Lower lobe of right lung (tissue), 2 donors: Measurements from ENCODE around the gene REEP3. TPM values are rescaled to one million over a fixed set of nuclear protein-coding genes. Genes with fewer than 3 reads are reported as not detected.
"Not testable (repeated sequence)": the region's sequence is repeated elsewhere in the genome, so short reads cannot be mapped to it uniquely, and the experiment has no call there.

Experiments
- ATAC-seq, 2 donors: fragments of 200-7000 bp; cut with Tn5 transposase; one replicate each; pipeline ENCODE4 v1.9.1; 2020 to 2022; ENCODE audit warnings: mild to moderate bottlenecking in 2 of 2, moderate library complexity in 2 of 2
- DNase-seq: peaks from one replicate; pipeline ENCODE4 v3.0.0-alpha.2; 2020
- H3K27ac ChIP-seq: fragments of 200-600 bp; one replicate; pipeline ENCODE4 v1.8.0; 2022
- H3K27me3 ChIP-seq: fragments of 200-600 bp; one replicate; pipeline ENCODE4 v1.8.0; 2022; ENCODE audit warnings: low read depth
- H3K36me3 ChIP-seq: fragments of 200-600 bp; one replicate; pipeline ENCODE4 v1.8.0; 2022; ENCODE audit warnings: mild to moderate bottlenecking
- H3K4me1 ChIP-seq: fragments of 200-600 bp; one replicate; pipeline ENCODE4 v1.8.0; 2022
- H3K4me3 ChIP-seq: fragments of 200-600 bp; one replicate; pipeline ENCODE4 v1.8.0; 2022; ENCODE audit warnings: mild to moderate bottlenecking
- H3K9me3 ChIP-seq: fragments of 200-600 bp; one replicate; pipeline ENCODE4 v1.8.0; 2022
- intact Hi-C: fragments of 100-400 bp; cut with DNase I; formaldehyde crosslinking; loops from one replicate; pipeline ENCODE4 v1.11.0; 2022
- total RNA-seq: library from RNA; stranded (reverse); fragmentation: NEBNext Ultra II Directional; extraction: Animal tissue kit (Norgen Biotek cat#: 25700); gene quantifications from one replicate; pipeline ENCODE4 v1.2.1, GENCODE V29; 2021
- TF ChIP-seq, protein P1 (sequence below): fragments of 200-600 bp; IDR thresholded peaks from one replicate; pipeline ENCODE4 v1.8.0; 2022; ENCODE audit warnings: antibody characterized with exemption, mild to moderate bottlenecking
- donor health status: DM: no; HTN: yes; CAD: no; lungs with severe emphysema.

Gene REEP3
- total RNA-seq, 1 donor from 2014 or later: 50.9 TPM

GRCh38 chr10:63481815-63482421, 39.3 kb upstream of the REEP3 start:
- TF ChIP-seq, protein P1, sequence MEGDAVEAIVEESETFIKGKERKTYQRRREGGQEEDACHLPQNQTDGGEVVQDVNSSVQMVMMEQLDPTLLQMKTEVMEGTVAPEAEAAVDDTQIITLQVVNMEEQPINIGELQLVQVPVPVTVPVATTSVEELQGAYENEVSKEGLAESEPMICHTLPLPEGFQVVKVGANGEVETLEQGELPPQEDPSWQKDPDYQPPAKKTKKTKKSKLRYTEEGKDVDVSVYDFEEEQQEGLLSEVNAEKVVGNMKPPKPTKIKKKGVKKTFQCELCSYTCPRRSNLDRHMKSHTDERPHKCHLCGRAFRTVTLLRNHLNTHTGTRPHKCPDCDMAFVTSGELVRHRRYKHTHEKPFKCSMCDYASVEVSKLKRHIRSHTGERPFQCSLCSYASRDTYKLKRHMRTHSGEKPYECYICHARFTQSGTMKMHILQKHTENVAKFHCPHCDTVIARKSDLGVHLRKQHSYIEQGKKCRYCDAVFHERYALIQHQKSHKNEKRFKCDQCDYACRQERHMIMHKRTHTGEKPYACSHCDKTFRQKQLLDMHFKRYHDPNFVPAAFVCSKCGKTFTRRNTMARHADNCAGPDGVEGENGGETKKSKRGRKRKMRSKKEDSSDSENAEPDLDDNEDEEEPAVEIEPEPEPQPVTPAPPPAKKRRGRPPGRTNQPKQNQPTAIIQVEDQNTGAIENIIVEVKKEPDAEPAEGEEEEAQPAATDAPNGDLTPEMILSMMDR: no peak
- no peaks in the 10 kb centered on the region for H3K27me3 ChIP-seq
- H3K4me1 ChIP-seq: peaks cover 25% of the 10 kb centered on the region
- peak overlapping the region; percentile 1 for H3K4me3 ChIP-seq
- DNase-seq (no peak), ATAC-seq (peak; percentile 90)
- H3K36me3 ChIP-seq: no peaks in the 10 kb centered on the region
- peak overlapping the region; percentile 47 for H3K27ac ChIP-seq
- H3K9me3 ChIP-seq: no peaks in the 10 kb centered on the region
- intact Hi-C loops: no loop called here

GRCh38 chr10:63483983-63484382, 37.2 kb upstream of the REEP3 start:
- intact Hi-C loops: no loop called here
- H3K27ac ChIP-seq: no peak overlapping the region
- no peak overlapping the region for H3K4me3 ChIP-seq
- no peak for DNase-seq
- H3K4me1 ChIP-seq: peaks cover 20% of the 10 kb centered on the region
- no peak for ATAC-seq
- no peaks in the 10 kb centered on the region for H3K9me3 ChIP-seq
- H3K36me3 ChIP-seq: no peaks in the 10 kb centered on the region
- H3K27me3 ChIP-seq: no peaks in the 10 kb centered on the region
- TF ChIP-seq, protein P1: no peak

DNA sequence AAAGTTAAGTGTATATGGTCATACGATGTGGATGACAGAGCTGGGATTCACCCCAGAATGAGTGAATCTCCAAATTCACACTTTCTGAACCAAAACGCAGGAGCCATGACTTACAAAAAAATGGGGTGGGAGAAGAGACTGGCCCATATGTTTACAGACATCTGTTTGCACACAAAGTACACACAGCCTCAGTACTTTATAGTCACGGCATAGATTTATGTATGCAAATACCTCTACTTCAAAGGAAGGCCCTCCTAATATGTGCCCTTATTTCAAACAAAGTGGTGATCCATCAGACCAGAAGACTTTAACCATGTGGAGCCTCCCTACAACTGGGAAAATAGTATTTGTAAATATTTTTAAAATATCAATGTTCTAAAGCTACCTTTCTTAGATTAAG, 33.2 kb upstream of the REEP3 start:
- peaks cover 31% of the 10 kb centered on the region for H3K4me1 ChIP-seq
- TF ChIP-seq, protein P1: no peak
- no peak overlapping the region for H3K4me3 ChIP-seq
- H3K27ac ChIP-seq: no peak overlapping the region
- no peak for ATAC-seq
- intact Hi-C loops: no loop called here
- H3K27me3 ChIP-seq: no peaks in the 10 kb centered on the region
- no peak for DNase-seq
- no peaks in the 10 kb centered on the region for H3K36me3 ChIP-seq
- no peaks in the 10 kb centered on the region for H3K9me3 ChIP-seq

GRCh38 chr10:63489838-63490237, 31.4 kb upstream of the REEP3 start:
- no peak overlapping the region for H3K27ac ChIP-seq
- peaks cover 31% of the 10 kb centered on the region for H3K4me1 ChIP-seq
- H3K9me3 ChIP-seq: no peaks in the 10 kb centered on the region
- H3K4me3 ChIP-seq: no peak overlapping the region
- H3K27me3 ChIP-seq: no peaks in the 10 kb centered on the region
- no peak for DNase-seq
- intact Hi-C loops: no loop called here
- ATAC-seq: no peak
- no peaks in the 10 kb centered on the region for H3K36me3 ChIP-seq
- TF ChIP-seq, protein P1: no peak

- peaks cover 25% of the 10 kb centered on the region for H3K4me1 ChIP-seq
- no peak overlapping the region for H3K4me3 ChIP-seq
- ATAC-seq (peak; percentile 87 to 92), DNase-seq (no peak)
- peak overlapping the region; percentile 66 for H3K27ac ChIP-seq
- no peaks in the 10 kb centered on the region for H3K9me3 ChIP-seq
- TF ChIP-seq, protein P1: no peak
- no peaks in the 10 kb centered on the region for H3K36me3 ChIP-seq
- no peaks in the 10 kb centered on the region for H3K27me3 ChIP-seq
- intact Hi-C loops: no loop called here
Measured at GRCh38 chr10:63491588-63492316, 29.4 kb upstream of the REEP3 start.

DNA sequence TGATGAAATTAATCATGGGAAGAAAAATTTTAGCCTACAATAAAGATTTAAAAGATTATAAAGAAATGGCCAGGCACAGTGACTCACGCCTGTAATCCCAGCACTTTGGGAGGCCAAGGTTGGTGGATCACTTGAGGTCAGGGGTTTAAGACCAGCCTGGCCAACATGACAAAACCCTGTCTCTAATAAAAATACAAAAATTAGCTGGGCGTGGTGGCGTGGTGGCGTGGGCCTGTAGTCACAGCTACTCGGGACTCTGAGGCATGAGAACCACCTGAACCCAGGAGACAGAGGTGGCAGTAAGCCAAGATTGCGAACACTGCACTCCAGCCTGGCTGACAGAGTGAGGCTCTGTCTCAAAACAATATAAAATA, 28.9 kb upstream of the REEP3 start:
- peaks cover 22% of the 10 kb centered on the region for H3K4me1 ChIP-seq
- peak in 1 of 2 donors; percentile 39 for ATAC-seq
- H3K27me3 ChIP-seq, intact Hi-C loops, H3K4me3 ChIP-seq, DNase-seq, H3K27ac ChIP-seq, H3K36me3 ChIP-seq, H3K9me3 ChIP-seq: not testable (repeated sequence)
